Fibroblast of pulmonary artery (primary cell): Measurements from ENCODE around the gene C11orf16.
"Not testable (repeated sequence)": the region's sequence is repeated elsewhere in the genome, so short reads cannot be mapped to it uniquely, and the experiment has no call there.

Experiments
- DNase-seq: peaks from one replicate; pipeline ENCODE4 v3.0.0-alpha.2; 2010; ENCODE audit warnings: low read depth
- H3K4me3 ChIP-seq: replicated peaks from 2 replicates; pipeline ENCODE4 v1.5.1; 2011; ENCODE audit warnings: low read depth, mild to moderate bottlenecking, control low read depth, low read length, moderate library complexity
- TF ChIP-seq, protein P1 (sequence below): IDR thresholded peaks from 2 replicates; pipeline ENCODE4 v1.5.1; 2011; ENCODE audit warnings: mild to moderate bottlenecking, control low read depth, low read length, inconsistent platforms; ENCODE audit errors: missing control alignments

C11orf16 gene, protein sequence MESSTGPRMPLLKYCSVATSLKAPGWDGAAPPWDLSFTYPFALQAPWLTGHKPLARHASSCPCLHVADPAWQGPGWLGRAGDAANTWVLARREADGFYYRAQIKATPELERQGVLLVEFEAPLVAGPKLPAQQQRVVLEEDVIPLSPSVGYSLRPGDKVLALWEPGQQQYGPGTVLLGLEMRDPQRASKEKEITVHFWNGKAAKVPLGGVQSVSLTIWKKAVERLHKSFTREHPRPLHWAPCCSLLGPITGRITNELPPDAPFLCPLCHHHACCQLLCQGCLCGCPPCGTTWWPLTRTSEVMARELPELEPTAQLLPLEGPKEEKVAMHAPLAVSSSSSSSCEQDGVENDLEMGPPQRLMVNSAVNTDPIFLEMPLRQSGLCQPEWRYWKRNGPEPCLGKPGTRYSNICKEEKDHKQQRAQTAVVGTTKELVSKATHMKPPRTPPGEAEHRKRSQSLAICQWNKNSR

DNA sequence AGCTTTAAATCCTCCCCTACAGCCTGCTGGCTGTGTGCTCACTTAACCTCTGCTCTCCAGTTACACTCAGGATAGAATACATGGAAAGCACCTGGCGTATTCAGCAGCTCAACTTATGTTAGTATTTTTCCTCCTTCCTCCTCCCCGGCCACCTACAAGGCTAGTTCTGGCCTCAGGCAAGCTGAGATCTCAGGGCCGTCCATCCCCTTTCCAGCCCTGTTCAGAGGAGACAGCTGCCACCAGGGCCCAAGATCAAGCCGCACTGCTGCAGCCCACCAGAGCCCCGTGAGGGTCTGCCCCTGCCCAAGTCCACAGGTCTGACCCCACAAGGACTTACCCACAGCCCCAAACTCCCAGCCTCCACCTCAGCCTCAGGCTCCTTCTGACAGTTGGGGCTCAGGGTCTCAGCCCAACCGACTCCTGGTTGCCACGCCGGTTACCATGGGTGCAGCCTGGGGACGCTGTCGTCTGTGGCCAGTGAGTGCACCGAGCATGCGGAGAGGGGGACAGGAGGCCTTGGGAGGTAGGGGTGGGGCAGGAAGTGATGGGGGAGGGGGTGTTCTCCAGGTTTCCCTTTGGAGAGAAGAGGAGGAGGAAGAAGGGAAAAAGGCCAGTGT, at the start of gene C11orf16:
Gene C11orf16 (minus strand): TSS at position 384 of the 617 bp plus-strand sequence. CDS start 639 bp downstream, outside the sequence.
- TF ChIP-seq, protein P1, sequence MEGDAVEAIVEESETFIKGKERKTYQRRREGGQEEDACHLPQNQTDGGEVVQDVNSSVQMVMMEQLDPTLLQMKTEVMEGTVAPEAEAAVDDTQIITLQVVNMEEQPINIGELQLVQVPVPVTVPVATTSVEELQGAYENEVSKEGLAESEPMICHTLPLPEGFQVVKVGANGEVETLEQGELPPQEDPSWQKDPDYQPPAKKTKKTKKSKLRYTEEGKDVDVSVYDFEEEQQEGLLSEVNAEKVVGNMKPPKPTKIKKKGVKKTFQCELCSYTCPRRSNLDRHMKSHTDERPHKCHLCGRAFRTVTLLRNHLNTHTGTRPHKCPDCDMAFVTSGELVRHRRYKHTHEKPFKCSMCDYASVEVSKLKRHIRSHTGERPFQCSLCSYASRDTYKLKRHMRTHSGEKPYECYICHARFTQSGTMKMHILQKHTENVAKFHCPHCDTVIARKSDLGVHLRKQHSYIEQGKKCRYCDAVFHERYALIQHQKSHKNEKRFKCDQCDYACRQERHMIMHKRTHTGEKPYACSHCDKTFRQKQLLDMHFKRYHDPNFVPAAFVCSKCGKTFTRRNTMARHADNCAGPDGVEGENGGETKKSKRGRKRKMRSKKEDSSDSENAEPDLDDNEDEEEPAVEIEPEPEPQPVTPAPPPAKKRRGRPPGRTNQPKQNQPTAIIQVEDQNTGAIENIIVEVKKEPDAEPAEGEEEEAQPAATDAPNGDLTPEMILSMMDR = no peak
- no peak within 1 kb of the TSS for H3K4me3 ChIP-seq
- no peak for DNase-seq

DNA sequence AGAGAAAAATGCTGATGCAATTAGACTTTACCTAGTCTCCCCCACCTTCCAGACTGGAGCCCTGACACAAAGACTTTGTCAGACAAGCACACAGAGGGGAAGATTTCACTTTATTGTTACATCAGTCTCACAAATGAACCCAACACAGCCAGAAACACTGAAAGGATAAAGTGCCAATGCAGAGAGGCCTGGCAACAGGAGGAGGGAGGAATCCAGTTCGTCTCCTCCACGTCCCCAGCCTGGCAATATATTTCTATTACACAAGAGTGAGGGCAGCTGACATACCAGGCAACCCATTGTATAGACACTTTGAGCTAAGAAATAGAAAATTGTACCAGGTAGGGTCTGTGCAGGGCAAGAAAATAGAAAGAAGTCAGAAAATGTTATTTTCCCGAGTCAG, 47.7 kb upstream of the C11orf16 start:
- DNase-seq = no peak
- H3K4me3 ChIP-seq = no peak overlapping the region
- TF ChIP-seq, protein P1 = no peak

DNA sequence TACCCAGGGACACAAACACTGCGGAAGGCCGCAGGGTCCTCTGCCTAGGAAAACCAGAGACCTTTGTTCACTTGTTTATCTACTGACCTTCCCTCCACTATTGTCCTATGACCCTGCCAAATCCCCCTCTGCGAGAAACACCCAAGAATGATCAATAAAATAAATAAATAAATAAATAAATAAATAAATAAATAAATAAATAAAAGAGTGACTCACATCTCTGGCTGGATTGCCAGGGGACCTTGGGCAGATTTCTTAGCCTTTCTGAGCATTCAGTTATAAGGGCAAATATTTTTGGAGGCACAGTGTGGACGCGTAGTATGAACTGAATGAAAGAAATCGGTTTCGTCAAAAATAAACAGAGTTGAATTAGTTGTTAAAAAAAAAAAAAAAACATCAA, 46.6 kb upstream of the C11orf16 start:
- DNase-seq, H3K4me3 ChIP-seq: not testable (repeated sequence)

DNA sequence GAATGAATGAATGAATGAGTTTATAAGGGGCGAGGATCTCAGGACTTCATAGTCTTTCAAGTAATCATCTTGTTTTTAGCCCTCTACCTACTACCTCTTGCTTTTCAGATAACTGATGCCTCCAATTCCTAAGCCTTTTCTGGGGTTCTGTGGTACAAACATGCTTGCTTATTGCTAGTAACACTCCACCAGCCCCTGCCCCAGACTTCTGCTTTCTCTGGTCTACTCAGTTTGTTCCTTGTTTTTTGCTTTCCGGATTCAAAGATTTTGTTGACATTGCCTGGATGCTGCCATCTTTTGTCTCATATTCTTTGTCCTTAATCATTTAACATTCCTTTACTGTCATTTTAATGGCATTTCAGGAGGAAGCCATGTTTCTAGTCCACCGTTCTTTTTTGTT, 40.4 kb upstream of the C11orf16 start:
- no peak for DNase-seq

DNA sequence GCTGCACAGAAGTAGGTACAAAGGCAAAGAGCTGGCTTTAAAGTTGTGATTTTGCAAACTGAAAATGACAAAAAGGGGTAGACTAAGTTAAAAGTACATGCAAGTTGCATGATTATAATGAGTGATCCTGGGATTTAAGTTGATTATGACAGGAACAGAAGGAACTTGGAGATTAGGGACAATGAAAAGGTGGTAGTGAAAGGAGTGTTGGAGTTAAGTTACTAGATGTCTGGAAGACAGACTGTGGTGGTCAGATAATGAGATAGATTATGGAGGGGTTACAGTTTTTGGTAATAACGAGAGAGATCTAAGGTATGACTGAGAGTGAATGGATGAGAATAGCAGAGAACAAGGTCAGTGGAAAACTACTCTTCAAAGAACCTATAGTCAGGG, 39.2 kb upstream of the C11orf16 start:
- H3K4me3 ChIP-seq = no peak overlapping the region
- no peak for DNase-seq
- TF ChIP-seq, protein P1 = no peak

More for the DNA sequence above, 40.4 kb upstream of the C11orf16 start:
- TF ChIP-seq, protein P1 = no peak
- no peak overlapping the region for H3K4me3 ChIP-seq

DNA sequence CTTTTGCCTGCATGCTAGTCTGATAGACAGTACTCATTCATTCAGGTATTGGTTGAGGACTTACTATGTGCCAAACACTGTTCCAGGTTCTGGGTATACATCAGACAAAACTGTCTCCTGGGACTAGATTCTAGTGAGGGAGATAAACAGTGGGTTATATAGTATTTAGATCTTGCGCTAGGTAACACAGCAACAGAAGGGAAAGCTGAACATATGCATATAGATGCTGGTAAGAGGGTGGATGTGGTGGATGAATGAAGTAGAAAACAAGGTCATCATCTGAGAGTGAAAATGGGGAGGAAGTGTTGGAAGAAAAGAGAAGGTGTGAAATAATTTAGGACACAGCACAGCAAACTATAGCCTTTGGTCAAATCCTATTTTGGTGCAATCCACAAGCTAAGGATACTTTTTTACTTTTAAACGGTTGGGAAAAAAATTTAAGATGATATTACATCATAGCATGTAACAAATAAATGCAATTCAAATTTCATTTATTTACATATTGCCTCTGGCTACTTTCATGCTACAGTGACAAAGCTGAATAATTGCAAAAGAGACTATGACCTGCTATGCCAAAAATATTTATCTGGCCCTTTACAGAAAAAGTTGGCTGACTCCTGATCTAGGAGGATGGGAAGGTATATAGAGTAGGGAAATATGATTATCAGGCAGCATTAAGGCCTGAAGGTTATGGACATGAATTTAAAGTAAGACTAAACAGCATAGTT, 38.6 kb upstream of the C11orf16 start:
- no peak for DNase-seq
- TF ChIP-seq, protein P1 = no peak
- H3K4me3 ChIP-seq = no peak overlapping the region

DNA sequence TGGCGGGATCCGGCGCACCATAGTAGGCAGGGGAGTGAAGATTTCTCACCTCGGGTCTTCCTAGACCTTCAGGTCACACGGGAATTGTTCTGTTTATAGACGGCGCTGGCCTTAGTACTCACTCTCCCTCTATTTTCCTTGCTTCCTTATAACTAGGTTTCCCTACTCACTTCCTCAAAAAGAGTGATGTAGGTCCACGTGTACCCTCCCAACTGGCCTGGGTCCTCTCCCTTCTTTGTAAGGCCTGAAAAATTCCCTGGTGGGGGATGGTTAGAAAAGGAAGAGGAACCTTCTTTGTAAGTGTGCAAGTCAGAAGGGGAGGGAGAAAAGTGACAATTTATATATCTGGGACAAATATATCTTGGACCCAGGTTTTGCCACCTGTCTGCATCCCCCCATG, 34.4 kb upstream of the C11orf16 start:
- no peak for DNase-seq
- H3K4me3 ChIP-seq = no peak overlapping the region
- TF ChIP-seq, protein P1 = no peak
